Mammary epithelial cell (primary cell): ENCODE measurements around the gene SMIM38.

Source experiments
- CTCF ChIP-seq, 2 donors: IDR thresholded peaks in 1 of 2; conservative IDR thresholded peaks in 1 of 2; 2 replicates each; pipeline ENCODE4 v1.5.1; 2011 to 2012; ENCODE audit warnings: inconsistent platforms in 2 of 2, low read length in 2 of 2, mild to moderate bottlenecking in 2 of 2, control low read depth in 1 of 2, low read depth in 1 of 2; ENCODE audit not compliant: insufficient read depth in 1 of 2; ENCODE audit errors: extremely low read depth in 1 of 2
- EZH2 ChIP-seq: IDR thresholded peaks from 2 replicates; pipeline ENCODE4 v1.6.1; 2012; ENCODE audit warnings: low read length, inconsistent platforms, borderline replicate concordance

- no peak for TF ChIP-seq CTCF (conservative IDR thresholded peaks at IDR 0.05 in 1 of 2, IDR thresholded peaks at IDR 0.05 in 1 of 2; ENCODE audit: extremely low read depth in 1 of 2, insufficient read depth in 1 of 2, low read depth in 1 of 2, low read length in 2 of 2)
- no peak for TF ChIP-seq EZH2
Observed at GRCh38 chr11:69186316-69187260, 30.9 kb downstream of the SMIM38 start.
